SH-SY5Y (cell line): ENCODE measurements around the gene KERA.

Experiments used
- GATA2 ChIP-seq: IDR thresholded peaks from 2 replicates; pipeline ENCODE4 v1.6.1; 2011; ENCODE audit warnings: mild to moderate bottlenecking, low read depth, low read length
- GATA3 ChIP-seq: IDR thresholded peaks from 2 replicates; pipeline ENCODE4 v1.6.1; 2011; ENCODE audit warnings: low read depth, mild to moderate bottlenecking, low read length, moderate library complexity

DNA sequence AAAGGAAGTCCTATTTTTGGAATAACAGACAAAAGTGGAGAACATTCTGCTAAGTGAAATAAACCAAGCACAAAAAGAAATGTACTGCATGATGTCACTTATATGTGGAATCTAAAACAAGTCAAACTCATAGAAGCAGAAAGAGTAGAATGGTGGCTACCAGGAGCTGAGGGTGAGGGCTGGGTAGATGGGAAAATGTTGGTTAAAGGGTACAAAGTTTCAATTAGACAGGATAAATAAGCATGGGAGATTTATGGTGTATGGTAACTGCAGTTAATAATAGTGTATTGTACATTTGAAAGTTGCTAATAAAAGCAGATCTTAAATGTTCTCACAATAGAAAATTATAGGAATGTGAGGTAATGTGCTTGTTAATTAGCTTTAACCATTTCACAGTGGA, 40.6 kb upstream of the KERA start:
- no peak for TF ChIP-seq GATA2
- no peak for TF ChIP-seq GATA3
